Urinary bladder (tissue), 4 donors: ENCODE results near the gene KRTAP9-9. TPM values are rescaled to one million over a fixed set of nuclear protein-coding genes. Genes with fewer than 3 reads are reported as not detected.
"Not testable (repeated sequence)": the region's sequence is repeated elsewhere in the genome, so short reads cannot be mapped to it uniquely, and the experiment has no call there.

Experiments
- DNase-seq: peaks from one replicate; pipeline ENCODE4 v3.0.0-alpha.2; 2015; ENCODE audit errors: extremely low spot score
- H3K27ac ChIP-seq: one replicate; pipeline ENCODE4 v1.5.1; 2013; ENCODE audit warnings: low read depth, mild to moderate bottlenecking, moderate library complexity
- H3K36me3 ChIP-seq: one replicate; pipeline ENCODE4 v1.6.1; 2013; ENCODE audit warnings: mild to moderate bottlenecking, moderate library complexity; ENCODE audit not compliant: insufficient read depth
- H3K4me1 ChIP-seq: one replicate; pipeline ENCODE4 v1.6.1; 2013; ENCODE audit warnings: mild to moderate bottlenecking, moderate library complexity; ENCODE audit not compliant: insufficient read depth
- H3K4me3 ChIP-seq: one replicate; pipeline ENCODE4 v1.5.1; 2013; ENCODE audit warnings: low read depth, low read length
- WGBS: extraction: QIAGEN DNeasy Blood & Tissue Kit; methylation state at CpG from one replicate; pipeline ENCODE4 v1.1.7; 2013; 5-methylcytosine and 5-hydroxymethylcytosine counted together
- polyA plus RNA-seq: library from polyadenylated mRNA; stranded (reverse); fragments of 200-250 nt; gene quantifications from one replicate; pipeline ENCODE4 v1.2.3, GENCODE V29; 2013
- total RNA-seq: library from RNA; depleted of rRNA; stranded (reverse); fragments of >200 nt; gene quantifications from one replicate; pipeline ENCODE4 v1.2.3, GENCODE V29; 2014
- donor health status: healthy with polysubstance abuse.
- donor health status: healthy.

The KRTAP9-9 gene
- total and polyA plus RNA-seq, 2 donors: not detected

DNA sequence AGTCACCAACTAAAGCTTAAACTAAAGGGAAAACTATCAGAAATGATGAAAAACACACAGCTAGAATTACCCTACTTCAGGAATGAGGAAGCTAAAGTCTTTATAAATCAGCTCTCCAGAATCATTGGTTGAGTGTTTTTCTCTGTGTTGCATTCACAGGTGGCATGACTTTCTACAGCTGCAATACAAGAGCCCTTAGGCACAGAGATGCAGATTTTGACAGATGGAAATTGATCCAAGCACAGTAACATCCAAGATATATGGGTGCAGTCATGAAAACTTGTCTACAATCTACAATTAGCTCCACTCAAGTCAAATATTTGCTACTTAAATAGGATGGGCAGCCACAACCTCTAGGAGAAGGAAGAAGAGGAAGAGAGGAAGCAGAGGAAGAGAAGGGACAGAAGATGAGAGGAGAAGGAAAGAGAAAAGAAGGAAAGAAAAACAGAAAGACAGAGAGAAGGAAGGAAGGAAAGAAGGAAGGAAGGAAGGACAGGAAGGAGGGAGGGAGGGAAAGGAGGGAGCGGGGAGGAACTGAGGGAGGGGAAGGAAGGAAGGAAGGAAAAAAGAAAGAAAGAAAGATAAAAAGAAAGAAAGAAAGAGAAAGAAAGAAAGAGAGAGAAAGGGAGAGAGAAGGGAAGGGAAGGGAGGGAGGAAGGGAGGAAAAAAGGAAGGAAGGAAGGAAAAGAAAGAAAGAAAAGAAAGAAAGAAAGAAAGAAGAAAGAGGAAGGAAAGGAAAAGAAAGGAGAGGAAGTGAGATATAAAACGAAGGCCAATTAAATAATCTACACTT, 8.0 kb upstream of the KRTAP9-9 start:
- H3K4me3 ChIP-seq, DNase-seq, H3K36me3 ChIP-seq, H3K4me1 ChIP-seq, H3K27ac ChIP-seq: not testable (repeated sequence)
- 67% methylated on average over 2 of the region's 2 CpGs for WGBS

DNA sequence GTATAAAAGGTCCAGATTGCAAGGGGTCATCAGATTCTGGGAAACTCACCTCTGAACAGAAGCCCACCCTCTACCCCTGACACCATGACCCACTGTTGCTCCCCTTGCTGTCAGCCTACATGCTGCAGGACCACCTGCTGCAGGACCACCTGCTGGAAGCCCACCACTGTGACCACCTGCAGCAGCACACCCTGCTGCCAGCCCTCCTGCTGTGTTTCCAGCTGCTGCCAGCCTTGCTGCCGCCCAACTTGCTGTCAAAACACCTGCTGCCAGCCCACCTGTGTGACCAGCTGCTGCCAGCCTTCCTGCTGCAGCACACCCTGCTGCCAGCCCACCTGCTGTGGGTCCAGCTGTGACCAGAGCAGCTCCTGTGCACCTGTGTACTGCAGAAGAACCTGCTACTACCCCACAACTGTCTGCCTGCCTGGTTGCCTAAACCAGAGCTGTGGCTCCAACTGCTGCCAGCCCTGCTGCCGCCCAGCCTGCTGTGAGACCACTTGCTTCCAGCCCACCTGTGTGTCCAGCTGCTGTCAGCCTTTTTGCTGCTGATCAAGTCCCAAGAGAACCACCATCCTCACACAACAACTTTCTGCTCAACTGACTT, 5.4 kb upstream of the KRTAP9-9 start, which contains the start of gene KRTAP9-4:
TSS of gene KRTAP9-4 (plus strand) at position 51 of the 604 bp plus-strand sequence. CDS start at position 85, 34 bp downstream.
- H3K27ac ChIP-seq, H3K4me3 ChIP-seq, H3K4me1 ChIP-seq, H3K36me3 ChIP-seq, DNase-seq: not testable (repeated sequence)
- 69% methylated on average over 2 of the region's 2 CpGs for WGBS

DNA sequence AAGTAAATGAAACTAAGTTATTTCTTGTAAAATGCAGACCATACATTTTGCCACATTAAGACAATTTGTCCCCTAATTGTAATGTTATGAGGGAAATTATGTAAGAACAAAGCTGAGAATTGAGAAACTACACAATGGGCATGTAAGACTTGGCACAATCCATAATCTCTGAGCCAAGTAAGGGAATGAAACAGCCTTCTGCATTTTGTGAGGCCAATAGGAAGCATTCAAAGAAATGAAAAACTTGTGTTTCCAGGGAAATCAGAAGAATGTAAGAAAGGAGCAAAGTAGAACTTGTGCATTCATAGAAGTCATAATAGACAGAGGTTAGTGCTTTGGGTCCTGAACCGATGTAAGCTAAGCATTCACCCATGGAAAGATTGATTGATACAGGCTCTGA, 3.9 kb upstream of the KRTAP9-9 start:
- no peak for DNase-seq
- Histone ChIP-seq H3K4me1 (no peaks in the 10 kb centered on the region), H3K36me3 (no peaks in the 10 kb centered on the region), H3K4me3 (no peak overlapping the region), H3K27ac (no peak overlapping the region)
- 95% methylated on average over 1 of the region's 1 CpG for WGBS

DNA sequence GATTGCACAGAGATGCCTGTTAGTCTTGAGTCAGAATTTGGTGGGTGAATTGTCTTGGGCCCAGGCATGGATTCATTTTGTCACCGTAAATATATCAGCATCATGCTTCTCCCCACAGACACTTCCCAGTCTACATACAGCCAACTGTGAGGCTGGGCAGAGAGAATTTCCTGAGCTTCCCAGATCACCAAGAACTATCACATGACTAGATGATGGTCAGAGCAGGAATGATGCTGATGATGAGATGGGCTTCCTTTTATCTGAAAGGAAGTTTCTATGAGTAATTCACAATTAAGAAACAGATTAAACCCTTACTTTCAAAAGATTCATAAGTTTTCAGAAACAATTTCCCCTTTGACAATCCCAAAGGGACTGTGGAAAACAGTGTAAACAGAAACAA, 323 bp upstream of the KRTAP9-9 start:
- no peaks in the 10 kb centered on the region for H3K4me1 ChIP-seq
- no peak overlapping the region for H3K4me3 ChIP-seq
- no peaks in the 10 kb centered on the region for H3K36me3 ChIP-seq
- DNase-seq: no peak
- 44% methylated on average over 1 of the region's 1 CpG for WGBS
- H3K27ac ChIP-seq: no peak overlapping the region

DNA sequence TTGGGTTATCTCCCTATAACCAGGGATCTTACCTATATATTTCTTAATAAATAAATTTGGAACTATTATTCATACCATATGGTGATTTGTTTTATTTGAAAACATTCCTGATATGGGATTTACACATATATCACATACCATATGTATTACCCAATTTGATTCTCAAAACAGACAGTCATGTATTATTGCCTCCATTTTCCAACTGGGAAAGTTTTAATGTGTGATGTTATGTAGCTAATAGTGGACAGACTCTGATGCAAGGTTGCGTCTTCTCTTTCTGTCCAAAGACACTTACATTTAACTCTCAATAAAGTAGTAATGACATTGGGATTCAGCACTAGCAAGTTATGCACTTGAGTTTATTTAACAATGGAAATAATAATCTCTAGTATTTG, 1.1 kb downstream of the KRTAP9-9 start:
- no peak overlapping the region for H3K27ac ChIP-seq

DNA sequence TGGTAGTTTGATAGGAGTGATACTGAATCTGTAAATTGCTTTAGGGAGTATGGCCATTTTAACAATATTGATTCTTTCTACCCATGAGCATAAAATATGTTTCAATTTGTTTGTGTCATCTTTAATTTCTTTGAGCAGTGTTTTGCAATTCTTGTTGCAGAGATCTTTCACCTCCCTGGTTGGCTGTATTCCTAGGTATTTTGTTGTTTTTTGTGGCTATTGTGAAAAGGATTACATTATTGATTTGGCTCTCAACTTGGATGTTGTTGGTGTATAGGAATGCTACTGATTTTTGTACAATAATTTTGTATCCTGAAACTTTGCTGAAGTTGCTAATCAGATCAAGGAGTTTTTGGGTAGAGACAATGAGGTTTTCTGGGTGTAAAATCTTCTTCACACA, 3.2 kb downstream of the KRTAP9-9 start:
- H3K4me1 ChIP-seq: no peaks in the 10 kb centered on the region
- H3K4me3 ChIP-seq: no peak overlapping the region
- H3K27ac ChIP-seq: no peak overlapping the region
- no peaks in the 10 kb centered on the region for H3K36me3 ChIP-seq
- no peak for DNase-seq

More for the DNA sequence above, 1.1 kb downstream of the KRTAP9-9 start:
- 84% methylated on average over 1 of the region's 1 CpG for WGBS
- DNase-seq: no peak
- Histone ChIP-seq H3K4me1 (no peaks in the 10 kb centered on the region), H3K36me3 (no peaks in the 10 kb centered on the region), H3K4me3 (no peak overlapping the region)

DNA sequence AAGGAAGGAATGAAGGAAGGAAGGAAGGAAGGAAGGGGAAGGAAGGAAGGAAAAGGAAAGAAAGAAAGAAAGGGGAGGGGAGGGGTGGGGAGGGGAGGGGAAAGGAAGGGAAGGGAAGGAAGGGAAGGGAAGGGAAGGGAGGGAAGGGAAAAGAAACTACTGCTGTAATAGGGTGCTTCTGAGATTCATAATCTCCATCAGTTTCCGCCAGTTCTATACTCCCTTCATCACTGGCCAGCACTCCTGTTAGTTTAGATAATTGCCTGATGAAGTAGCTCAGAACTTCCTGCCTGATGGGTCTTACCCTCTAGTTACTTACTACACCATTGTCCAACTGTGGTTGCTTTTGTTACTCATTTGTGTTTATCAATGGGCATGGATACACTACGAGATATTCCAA, 8.0 kb downstream of the KRTAP9-9 start:
- no peaks in the 10 kb centered on the region for H3K36me3 ChIP-seq
- WGBS: 83% methylated on average over 2 of the region's 2 CpGs
- no peaks in the 10 kb centered on the region for H3K4me1 ChIP-seq
- no peak overlapping the region for H3K27ac ChIP-seq
- DNase-seq: no peak
- H3K4me3 ChIP-seq: no peak overlapping the region

DNA sequence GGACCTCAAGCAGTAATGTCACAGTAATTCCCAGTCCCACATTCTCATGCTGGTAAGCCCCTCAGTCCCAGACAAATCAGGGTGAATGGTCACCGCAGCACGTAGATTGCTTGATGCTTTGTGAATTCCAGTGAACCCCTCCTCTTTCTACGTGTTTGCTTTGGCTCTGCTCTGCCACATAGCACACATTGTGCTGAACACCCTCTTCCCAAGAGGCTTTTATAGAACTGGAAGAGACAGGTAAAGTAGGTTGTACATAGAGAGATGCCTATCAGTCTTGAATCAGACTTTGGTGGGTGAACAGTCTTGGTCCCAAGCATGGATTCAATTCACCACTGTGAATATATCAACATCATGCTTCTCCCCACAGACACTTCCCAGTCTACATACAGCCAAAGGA, 9.4 kb downstream of the KRTAP9-9 start:
- no peaks in the 10 kb centered on the region for H3K36me3 ChIP-seq
- WGBS: 69% methylated on average over 3 of the region's 3 CpGs
- peak; percentile 10 for DNase-seq
- H3K4me1 ChIP-seq: no peaks in the 10 kb centered on the region
- H3K4me3 ChIP-seq: no peak overlapping the region
- H3K27ac ChIP-seq: no peak overlapping the region

DNA sequence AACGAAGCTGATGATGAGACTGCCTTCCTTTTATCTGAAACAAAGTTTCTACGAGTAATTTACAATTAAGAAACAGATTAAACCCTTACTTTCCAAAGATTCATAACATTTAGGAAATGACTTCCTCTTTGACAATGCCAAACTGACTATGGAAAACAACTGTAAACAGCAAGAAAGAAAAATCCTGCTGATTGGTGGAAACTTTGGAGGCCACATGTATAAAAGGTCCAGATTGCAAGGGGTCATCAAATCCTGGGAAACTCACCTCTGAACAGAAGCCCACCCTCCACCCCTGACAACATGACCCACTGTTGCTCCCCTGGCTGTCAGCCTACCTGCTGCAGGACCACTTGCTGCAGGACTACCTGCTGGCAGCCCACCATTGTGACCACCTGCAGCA, 9.9 kb downstream of the KRTAP9-9 start, which contains the start of gene KRTAP9-6:
TSS of gene KRTAP9-6 (plus strand) at position 301 of the 400 bp plus-strand sequence. CDS start at position 301, 0 bp downstream.
- no peak for DNase-seq
- Histone ChIP-seq H3K27ac (no peak within 1 kb of the TSS), H3K36me3 (no peaks in the 10 kb centered on the region), H3K4me3 (no peak within 1 kb of the TSS), H3K4me1 (no peaks in the 10 kb centered on the region)
- 38% methylated on average over 2 of the region's 2 CpGs for whole genome bisulfite sequencing

DNA sequence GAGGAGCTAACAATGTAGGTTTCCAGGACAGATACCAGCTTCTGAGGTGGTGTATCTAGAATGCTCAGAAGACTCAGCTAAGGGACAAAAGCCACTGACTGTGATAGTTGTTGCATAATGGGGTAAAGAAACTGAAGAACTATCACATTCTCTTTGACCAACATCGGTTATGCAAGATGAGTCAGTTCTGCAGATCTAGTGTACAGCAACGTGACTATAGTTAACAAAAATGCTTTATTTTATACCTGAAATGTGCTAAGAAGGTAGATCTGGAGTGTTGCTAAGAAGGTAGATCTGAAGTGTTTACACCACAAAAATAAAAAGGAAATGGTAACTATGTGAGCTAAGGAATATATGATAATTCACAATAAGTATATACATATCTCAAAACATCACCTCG, 12.5 kb downstream of the KRTAP9-9 start:
- 87% methylated on average over 3 of the region's 3 CpGs for WGBS
- Histone ChIP-seq H3K4me1 (no peaks in the 10 kb centered on the region), H3K36me3 (no peaks in the 10 kb centered on the region), H3K4me3 (no peak overlapping the region), H3K27ac (no peak overlapping the region)
- DNase-seq: no peak

DNA sequence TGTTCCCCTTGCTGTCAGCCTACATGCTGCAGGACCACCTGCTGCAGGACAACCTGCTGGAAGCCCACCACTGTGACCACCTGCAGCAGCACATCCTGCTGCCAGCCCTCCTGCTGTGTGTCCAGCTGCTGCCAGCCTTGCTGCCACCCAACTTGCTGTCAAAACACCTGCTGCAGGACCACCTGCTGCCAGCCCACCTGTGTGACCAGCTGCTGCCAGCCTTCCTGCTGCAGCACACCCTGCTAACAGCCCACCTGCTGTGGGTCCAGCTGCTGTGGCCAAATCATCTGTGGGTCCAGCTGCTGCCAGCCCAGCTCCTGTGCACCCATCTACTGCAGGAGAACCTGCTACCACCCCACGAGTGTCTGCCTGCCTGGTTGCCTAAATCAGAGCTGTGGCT, 16.1 kb downstream of the KRTAP9-9 start:
- not testable (repeated sequence) for H3K4me1 ChIP-seq, H3K4me3 ChIP-seq, DNase-seq, H3K27ac ChIP-seq, H3K36me3 ChIP-seq
- WGBS: 59% methylated on average over 1 of the region's 1 CpG

DNA sequence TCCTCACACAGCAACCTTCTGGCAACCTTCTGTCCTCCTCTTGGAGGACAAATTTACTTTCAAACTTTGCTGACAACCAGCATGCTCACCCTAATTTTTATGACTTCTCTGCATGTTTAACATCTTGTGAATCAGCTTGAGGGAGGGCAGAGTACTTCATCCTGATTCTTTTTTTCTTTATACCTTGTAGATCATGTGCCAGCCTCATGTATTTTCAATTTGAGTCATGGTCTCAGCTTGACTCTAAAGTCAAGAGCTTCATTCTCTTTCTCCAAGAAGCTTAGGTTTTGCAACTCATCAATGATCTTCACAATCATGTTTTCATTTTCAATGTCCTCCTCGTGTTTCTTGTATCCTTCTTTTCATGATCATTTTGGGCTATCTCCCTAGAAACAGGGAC, 16.7 kb downstream of the KRTAP9-9 start:
- H3K36me3 ChIP-seq: no peaks in the 10 kb centered on the region
- H3K27ac ChIP-seq: no peak overlapping the region
- 36% methylated on average over 1 of the region's 1 CpG for WGBS
- no peak overlapping the region for H3K4me3 ChIP-seq
- DNase-seq: no peak
- no peaks in the 10 kb centered on the region for H3K4me1 ChIP-seq

DNA sequence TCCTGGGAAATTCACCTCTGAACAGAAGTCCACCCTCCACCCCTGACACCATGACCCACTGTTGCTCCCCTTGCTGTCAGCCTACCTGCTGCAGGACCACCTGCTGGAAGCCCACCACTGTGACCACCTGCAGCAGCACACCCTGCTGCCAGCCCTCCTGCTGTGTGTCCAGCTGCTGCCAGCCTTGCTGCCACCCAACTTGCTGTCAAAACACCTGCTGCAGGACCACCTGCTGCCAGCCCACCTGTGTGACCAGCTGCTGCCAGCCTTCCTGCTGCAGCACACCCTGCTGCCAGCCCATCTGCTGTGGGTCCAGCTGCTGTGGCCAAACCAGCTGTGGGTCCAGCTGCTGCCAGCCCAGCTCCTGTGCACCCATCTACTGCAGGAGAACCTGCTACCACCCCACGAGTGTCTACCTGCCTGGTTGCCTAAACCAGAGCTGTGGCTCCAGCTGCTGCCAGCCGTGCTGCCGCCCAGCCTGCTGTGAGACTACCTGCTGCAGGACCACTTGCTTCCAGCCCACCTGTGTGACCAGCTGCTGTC, 20.5 kb downstream of the KRTAP9-9 start, which contains the start of gene KRTAP9-7:
TSS of gene KRTAP9-7 (plus strand) at position 51 of the 543 bp plus-strand sequence. CDS start at position 51, 0 bp downstream.
- not testable (repeated sequence) for H3K36me3 ChIP-seq, H3K4me1 ChIP-seq, H3K27ac ChIP-seq, H3K4me3 ChIP-seq, DNase-seq
- WGBS: 78% methylated on average over 3 of the region's 3 CpGs
